Skeletal muscle tissue (tissue), 4 donors: ENCODE results near the gene FHOD3. TPM values are rescaled to one million over a fixed set of nuclear protein-coding genes. Genes with fewer than 3 reads are reported as not detected.

Experiments used
- H3K27ac ChIP-seq: one replicate; pipeline ENCODE4 v1.7.0; 2013; ENCODE audit warnings: mild to moderate bottlenecking, low read depth, low read length, inconsistent platforms
- H3K27me3 ChIP-seq, 3 donors: one replicate each; pipeline ENCODE4 v1.7.0; 2013; ENCODE audit warnings: low read length in 3 of 3; ENCODE audit not compliant: control insufficient read depth in 3 of 3, insufficient read depth in 3 of 3
- H3K36me3 ChIP-seq, 3 donors: one replicate each; pipeline ENCODE4 v1.7.0; 2013; ENCODE audit warnings: low read length in 3 of 3; ENCODE audit not compliant: control insufficient read depth in 3 of 3, insufficient read depth in 3 of 3
- H3K4me1 ChIP-seq, 3 donors: one replicate each; pipeline ENCODE4 v1.7.0; 2013; ENCODE audit warnings: low read length in 3 of 3, mild to moderate bottlenecking in 3 of 3; ENCODE audit not compliant: control insufficient read depth in 3 of 3, insufficient read depth in 3 of 3
- H3K4me3 ChIP-seq, 3 donors: one replicate each; pipeline ENCODE4 v1.7.0; 2013; ENCODE audit warnings: low read length in 3 of 3
- H3K9ac ChIP-seq, 3 donors: one replicate each; pipeline ENCODE4 v1.7.0; 2013; ENCODE audit warnings: low read length in 3 of 3, mild to moderate bottlenecking in 3 of 3, moderate library complexity in 2 of 3, low read depth in 1 of 3
- H3K9me3 ChIP-seq, 3 donors: one replicate each; pipeline ENCODE4 v1.7.0; 2013; ENCODE audit warnings: low read length in 3 of 3; ENCODE audit not compliant: control insufficient read depth in 3 of 3
- total RNA-seq: library from RNA; depleted of rRNA; stranded (reverse); fragments of >200 nt; gene quantifications from one replicate; pipeline ENCODE4 v1.2.3, GENCODE V29; 2014
- donor health status: Osteomylitis.

The FHOD3 gene
- total RNA-seq, 1 donor from 2014 or later: 15.7 TPM

- H3K4me1 ChIP-seq: no peaks in the 10 kb centered on the region
- no peak overlapping the region for H3K27ac ChIP-seq
- no peaks in the 10 kb centered on the region for H3K9me3 ChIP-seq
- H3K9ac ChIP-seq: no peak overlapping the region
- H3K27me3 ChIP-seq: no peaks in the 10 kb centered on the region
- no peak overlapping the region for H3K4me3 ChIP-seq
- H3K36me3 ChIP-seq: no peaks in the 10 kb centered on the region
Observed at GRCh38 chr18:36273347-36273746, 24.2 kb upstream of the FHOD3 start.

DNA sequence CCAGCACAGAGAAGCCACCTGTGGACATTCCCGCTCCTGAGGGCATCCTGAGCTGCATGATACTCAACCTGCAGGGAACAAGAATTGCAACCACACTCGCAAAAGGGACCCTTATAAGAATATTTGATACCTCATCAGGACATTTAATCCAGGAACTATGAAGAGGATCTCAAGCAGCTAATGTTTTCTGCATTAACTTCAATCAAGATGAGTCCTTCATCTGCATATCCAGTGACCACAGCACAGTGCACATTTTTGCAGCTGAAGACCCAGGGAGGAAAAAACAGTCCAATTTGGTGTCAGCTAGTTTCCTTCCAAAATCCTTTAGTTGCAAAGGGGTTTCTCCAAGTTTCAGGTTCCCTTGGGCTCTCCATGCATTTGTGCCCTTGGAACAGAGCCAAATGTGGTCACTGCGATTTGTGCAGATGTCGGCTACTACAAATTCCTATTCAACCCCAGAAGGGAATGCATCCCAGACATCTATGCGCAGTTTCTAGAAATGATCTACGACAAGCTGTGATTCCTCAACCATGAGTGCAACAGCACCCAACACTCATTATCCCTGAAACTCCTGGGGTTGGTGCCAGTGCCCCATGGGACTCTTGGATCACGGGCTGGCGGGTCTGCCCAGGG lies 23.3 kb upstream of the FHOD3 start:
- no peaks in the 10 kb centered on the region for H3K36me3 ChIP-seq
- H3K9me3 ChIP-seq: no peaks in the 10 kb centered on the region
- peaks cover 0 to 5% (median 0%) of the 10 kb centered on the region in 3 donors for H3K27me3 ChIP-seq
- H3K4me1 ChIP-seq: no peaks in the 10 kb centered on the region
- H3K4me3 ChIP-seq: no peak overlapping the region
- no peak overlapping the region for H3K9ac ChIP-seq
- H3K27ac ChIP-seq: no peak overlapping the region

- H3K36me3 ChIP-seq: no peaks in the 10 kb centered on the region
- no peaks in the 10 kb centered on the region for H3K4me1 ChIP-seq
- no peak overlapping the region for H3K27ac ChIP-seq
- H3K9me3 ChIP-seq: no peaks in the 10 kb centered on the region
- peaks cover 0 to 5% (median 0%) of the 10 kb centered on the region in 3 donors for H3K27me3 ChIP-seq
- no peak overlapping the region for H3K4me3 ChIP-seq
- H3K9ac ChIP-seq: no peak overlapping the region
Observed at GRCh38 chr18:36275561-36275960, 22.0 kb upstream of the FHOD3 start.

DNA sequence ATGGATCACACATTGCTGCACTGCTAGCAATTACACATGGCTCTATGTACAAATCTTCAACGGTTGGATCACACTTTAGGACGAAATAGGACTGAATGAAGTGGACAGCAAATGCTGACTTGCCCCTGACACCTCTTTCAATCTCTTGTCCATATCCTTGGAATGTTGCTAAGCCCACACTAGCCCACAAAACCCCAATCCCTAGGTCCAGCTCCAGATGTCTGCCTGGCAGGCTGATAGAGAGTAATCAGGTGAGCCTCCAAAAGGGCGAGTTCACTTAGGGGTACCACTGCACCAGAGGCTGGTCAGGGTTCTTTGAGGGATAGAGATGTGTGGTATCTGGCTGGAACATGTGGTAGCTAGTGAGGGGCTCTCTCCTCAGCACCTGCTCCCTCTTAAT lies 18.5 kb upstream of the FHOD3 start:
- H3K27ac ChIP-seq: no peak overlapping the region
- no peak overlapping the region for H3K9ac ChIP-seq
- peaks cover 3 to 5% (median 3%) of the 10 kb centered on the region in 3 donors for H3K27me3 ChIP-seq
- H3K4me1 ChIP-seq: no peaks in the 10 kb centered on the region
- H3K9me3 ChIP-seq: no peaks in the 10 kb centered on the region
- H3K4me3 ChIP-seq: no peak overlapping the region
- H3K36me3 ChIP-seq: no peaks in the 10 kb centered on the region

DNA sequence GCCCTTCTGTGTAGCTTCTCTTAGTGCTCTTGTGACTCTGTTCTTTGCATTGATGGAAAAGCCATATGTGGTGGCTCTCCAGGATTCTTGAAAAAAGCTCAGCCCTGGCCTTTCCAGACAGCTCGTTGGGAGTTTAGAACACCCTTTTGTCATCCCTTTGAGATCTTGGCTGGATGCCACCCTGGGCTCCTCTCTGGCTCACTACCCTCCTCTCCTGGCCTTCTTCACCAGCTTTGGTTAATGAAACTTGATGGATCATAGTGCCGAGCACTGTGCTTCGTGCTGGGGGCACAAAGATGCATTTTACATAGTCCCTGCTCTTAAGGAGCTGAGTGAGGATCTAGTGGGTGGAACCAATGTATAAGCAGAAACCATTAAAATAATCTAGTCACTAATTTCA lies 15.6 kb upstream of the FHOD3 start:
- no peaks in the 10 kb centered on the region for H3K9me3 ChIP-seq
- H3K9ac ChIP-seq: no peak overlapping the region
- H3K36me3 ChIP-seq: no peaks in the 10 kb centered on the region
- H3K27me3 ChIP-seq: peaks cover 3 to 5% (median 5%) of the 10 kb centered on the region in 3 donors
- H3K4me3 ChIP-seq: no peak overlapping the region
- no peak overlapping the region for H3K27ac ChIP-seq
- H3K4me1 ChIP-seq: no peaks in the 10 kb centered on the region

DNA sequence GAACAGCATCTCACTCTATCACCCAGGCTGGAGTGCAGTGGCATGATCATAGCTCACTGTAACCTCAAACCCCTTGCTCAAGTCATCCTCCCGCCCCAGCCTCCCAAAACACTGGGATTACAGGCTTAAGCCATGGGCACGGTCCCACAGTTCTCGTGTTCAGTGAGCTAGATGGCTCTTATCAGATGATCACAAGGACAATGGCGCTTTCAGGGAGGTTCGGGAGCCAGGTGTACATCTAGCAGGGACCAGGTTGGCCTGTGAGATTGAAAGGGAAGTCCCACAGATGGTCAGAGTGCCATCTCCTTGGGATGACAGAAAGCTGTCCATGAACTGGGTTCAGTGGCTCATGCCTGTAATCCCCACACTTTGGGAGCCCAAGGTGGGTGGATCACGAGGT lies 14.1 kb upstream of the FHOD3 start:
- H3K27me3 ChIP-seq: peaks cover 3 to 5% (median 5%) of the 10 kb centered on the region in 3 donors
- H3K9ac ChIP-seq: peak overlapping the region in 1 of 3 donors; percentile 16
- no peaks in the 10 kb centered on the region for H3K4me1 ChIP-seq
- H3K9me3 ChIP-seq: no peaks in the 10 kb centered on the region
- H3K36me3 ChIP-seq: no peaks in the 10 kb centered on the region
- H3K4me3 ChIP-seq: no peak overlapping the region
- no peak overlapping the region for H3K27ac ChIP-seq

GRCh38 chr18:36284268-36284667 lies 13.2 kb upstream of the FHOD3 start:
- Histone ChIP-seq H3K27me3 (peaks cover 0 to 5% (median 3%) of the 10 kb centered on the region in 3 donors), H3K4me3 (no peak overlapping the region), H3K9ac (no peak overlapping the region), H3K4me1 (no peaks in the 10 kb centered on the region), H3K27ac (no peak overlapping the region), H3K36me3 (no peaks in the 10 kb centered on the region), H3K9me3 (no peaks in the 10 kb centered on the region)

DNA sequence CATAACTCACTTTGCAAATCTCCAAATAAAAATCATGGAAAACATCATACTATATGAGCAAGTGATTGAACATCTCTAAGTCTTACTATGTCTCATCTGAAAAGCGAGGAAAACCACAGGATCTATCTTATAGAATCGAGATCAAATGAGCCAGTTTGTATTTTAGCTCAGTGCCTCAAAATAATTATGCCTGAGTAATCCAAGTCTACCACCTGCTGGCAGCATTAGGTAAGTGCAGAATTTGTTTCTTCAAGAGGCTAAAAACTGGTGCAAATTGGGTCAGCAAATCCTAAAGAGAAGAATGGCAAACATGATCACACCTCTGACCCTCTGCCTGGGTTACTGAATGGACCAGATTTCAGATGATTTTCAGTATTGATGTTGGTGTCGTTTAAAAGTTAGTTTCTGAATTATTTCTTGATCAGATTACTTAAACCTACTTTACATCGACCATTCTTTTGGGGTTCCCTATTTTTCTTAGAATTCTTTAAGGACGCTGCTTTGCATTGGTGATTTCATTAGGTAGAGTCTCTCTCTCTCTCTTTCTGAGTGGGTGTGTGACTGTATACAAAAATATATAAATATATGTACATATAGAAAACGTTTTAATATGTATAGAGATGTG lies 12.7 kb upstream of the FHOD3 start:
- no peaks in the 10 kb centered on the region for H3K4me1 ChIP-seq
- peaks cover 0 to 5% (median 3%) of the 10 kb centered on the region in 3 donors for H3K27me3 ChIP-seq
- no peak overlapping the region for H3K4me3 ChIP-seq
- no peaks in the 10 kb centered on the region for H3K36me3 ChIP-seq
- H3K9ac ChIP-seq: no peak overlapping the region
- H3K27ac ChIP-seq: no peak overlapping the region
- no peaks in the 10 kb centered on the region for H3K9me3 ChIP-seq

GRCh38 chr18:36287653-36288052 lies 9.9 kb upstream of the FHOD3 start:
- no peak overlapping the region for H3K4me3 ChIP-seq
- no peaks in the 10 kb centered on the region for H3K4me1 ChIP-seq
- H3K27ac ChIP-seq: no peak overlapping the region
- H3K9ac ChIP-seq: no peak overlapping the region
- H3K9me3 ChIP-seq: no peaks in the 10 kb centered on the region
- peaks cover 0 to 2% (median 0%) of the 10 kb centered on the region in 3 donors for H3K27me3 ChIP-seq
- H3K36me3 ChIP-seq: no peaks in the 10 kb centered on the region

DNA sequence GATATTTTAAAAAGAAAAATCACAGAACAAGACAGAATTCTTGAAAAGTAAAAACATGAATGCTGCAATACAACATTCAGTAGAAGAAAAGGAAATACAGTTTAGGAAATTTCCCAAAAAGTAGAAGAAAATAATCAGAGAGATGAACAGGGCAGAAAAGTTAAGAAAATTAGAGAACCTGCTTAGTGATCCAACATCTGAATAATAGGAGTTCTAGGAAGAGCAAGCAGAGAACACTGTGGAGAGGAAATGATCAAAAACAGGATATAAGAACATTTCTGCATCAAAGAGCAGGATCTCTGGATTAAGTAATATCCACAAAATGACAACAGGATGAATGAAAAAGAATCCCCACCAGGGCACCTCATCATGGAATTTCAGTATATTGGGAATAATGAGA lies 8.8 kb upstream of the FHOD3 start:
- no peak overlapping the region for H3K4me3 ChIP-seq
- no peaks in the 10 kb centered on the region for H3K36me3 ChIP-seq
- H3K4me1 ChIP-seq: no peaks in the 10 kb centered on the region
- no peak overlapping the region for H3K27ac ChIP-seq
- H3K9ac ChIP-seq: no peak overlapping the region
- H3K27me3 ChIP-seq: peaks cover 0 to 2% (median 0%) of the 10 kb centered on the region in 3 donors
- H3K9me3 ChIP-seq: no peaks in the 10 kb centered on the region
